HEK293 (cell line): ENCODE data around the gene ZNHIT2.

Experiments
- CTCF ChIA-PET: fragments of 350-600 bp; formaldehyde crosslinking; extraction: SDS; loops from one replicate; lab custom pipeline; 2021; ENCODE audit warnings: antibody characterized with exemption; lab: Yijun Ruan, JAX
- POLR2A ChIA-PET: fragments of 300-600 bp; formaldehyde crosslinking; extraction: SDS; loops from one replicate; lab custom pipeline; 2020; ENCODE audit warnings: antibody characterized with exemption, inconsistent platforms; lab: Yijun Ruan, JAX
- H3K27ac ChIP-seq: fragments of 200-500 bp; sonication (Bioruptor generic); 2 replicates; pipeline ENCODE4 v1.5.1; 2014; ENCODE audit warnings: low read depth, low read length, control low read depth, inconsistent platforms; ENCODE audit errors: extremely low read depth
- H3K36me3 ChIP-seq, 2 experiments: fragments of 200-500 bp in 1 of 2; sonication (Bioruptor generic) in 1 of 2; 1 replicate in 1 of 2; 2 replicates in 1 of 2; pipeline ENCODE4 v1.5.1; 2014 to 2017; ENCODE audit warnings: inconsistent platforms in 2 of 2, low read length in 2 of 2; ENCODE audit not compliant: control insufficient read depth in 2 of 2, insufficient read depth in 1 of 2
- H3K4me1 ChIP-seq: fragments of 200-500 bp; sonication (Bioruptor generic); 2 replicates; pipeline ENCODE4 v1.5.1; 2014; ENCODE audit warnings: mild to moderate bottlenecking, low read length, inconsistent platforms; ENCODE audit not compliant: control insufficient read depth, insufficient read depth
- H3K4me3 ChIP-seq: 2 replicates; pipeline ENCODE4 v1.5.1; 2011; ENCODE audit warnings: low read depth, mild to moderate bottlenecking, control low read depth, low read length, moderate library complexity
- H3K9me3 ChIP-seq: fragments of 200-500 bp; sonication (Bioruptor generic); 2 replicates; pipeline ENCODE4 v1.5.1; 2014; ENCODE audit warnings: low read depth, low read length, inconsistent platforms; ENCODE audit not compliant: control insufficient read depth, insufficient read depth
- BCL11B ChIP-seq: fragments of 450-650 bp; formaldehyde crosslinking; IDR thresholded peaks from 2 replicates; pipeline ENCODE4 v1.5.1; 2016; ENCODE audit warnings: low read depth, missing biosample characterization, missing genetic modification characterization
- HIC1 ChIP-seq: fragments of 450-650 bp; formaldehyde crosslinking; IDR thresholded peaks from 2 replicates; pipeline ENCODE4 v1.5.1; 2016; ENCODE audit warnings: missing biosample characterization, missing genetic modification characterization
- MYNN ChIP-seq: fragments of 450-650 bp; formaldehyde crosslinking; IDR thresholded peaks from 2 replicates; pipeline ENCODE4 v1.5.1; 2016; ENCODE audit warnings: missing biosample characterization, missing genetic modification characterization, borderline replicate concordance
- REST ChIP-seq: fragments of 450-650 bp; formaldehyde crosslinking; IDR thresholded peaks from 2 replicates; pipeline ENCODE4 v1.5.1; 2016; ENCODE audit warnings: missing biosample characterization, missing genetic modification characterization
- ZNF10 ChIP-seq: fragments of 450-650 bp; formaldehyde crosslinking; IDR thresholded peaks from 2 replicates; pipeline ENCODE4 v1.5.1; 2017; ENCODE audit warnings: missing biosample characterization, missing genetic modification characterization
- ZNF140 ChIP-seq: fragments of 450-650 bp; formaldehyde crosslinking; IDR thresholded peaks from 2 replicates; pipeline ENCODE4 v1.5.1; 2016; ENCODE audit warnings: missing biosample characterization, missing genetic modification characterization
- ZNF19 ChIP-seq: fragments of 450-650 bp; formaldehyde crosslinking; IDR thresholded peaks from 2 replicates; pipeline ENCODE4; 2016; ENCODE audit warnings: missing biosample characterization, missing genetic modification characterization, low read depth
- ZNF324 ChIP-seq: fragments of 450-650 bp; formaldehyde crosslinking; IDR thresholded peaks from 2 replicates; pipeline ENCODE4 v1.5.1; 2016; ENCODE audit warnings: missing biosample characterization, missing genetic modification characterization
- ZNF354C ChIP-seq: fragments of 450-650 bp; formaldehyde crosslinking; IDR thresholded peaks from 2 replicates; pipeline ENCODE4 v1.5.1; 2016; ENCODE audit warnings: missing biosample characterization, missing genetic modification characterization, low read depth, borderline replicate concordance
- ZNF416 ChIP-seq: fragments of 450-650 bp; formaldehyde crosslinking; IDR thresholded peaks from 2 replicates; pipeline ENCODE4 v1.5.1; 2016; ENCODE audit warnings: missing biosample characterization, missing genetic modification characterization
- ZNF518A ChIP-seq: fragments of 450-650 bp; formaldehyde crosslinking; conservative IDR thresholded peaks from 2 replicates; pipeline ENCODE4 v1.5.1; 2016; ENCODE audit warnings: low read depth, missing biosample characterization, missing genetic modification characterization
- ZNF549 ChIP-seq: fragments of 450-650 bp; IDR thresholded peaks from 2 replicates; pipeline ENCODE4 v1.5.1; 2018; ENCODE audit warnings: missing biosample characterization, missing genetic modification characterization, mild to moderate bottlenecking, inconsistent platforms, moderate library complexity

ZNHIT2 gene

GRCh38 chr11:65115361-65116082 lies 2.0 kb downstream of the ZNHIT2 start:
- ChIA-PET POLR2A (interaction anchor here (1.1 to 1.7 kb wide), 3 partner anchors 18 to 90 kb away, joined by 3 read pairs; no protein-coding TSS in a partner anchor), CTCF (interaction anchor here (0.9 to 2.9 kb wide), 3 partner anchors 16 to 269 kb away, joined by 3 to 11 read pairs (median 4); no protein-coding TSS in a partner anchor)
- no peak overlapping the region for H3K27ac ChIP-seq

GRCh38 chr11:65114538-65115171 lies 2.8 kb downstream of the ZNHIT2 start:
- CTCF ChIA-PET, result interaction anchor here (0.9 to 4.8 kb wide), 2 partner anchors 14 to 267 kb away, joined by 3 to 110 read pairs; partner anchors contain the start of gene VPS51
- Histone ChIP-seq H3K36me3 (peaks cover 3 to 46% of the 10 kb centered on the region in 2 experiments; a peak in 2 of 3 replicates), H3K9me3 (no peaks in the 10 kb centered on the region), H3K4me1 (peaks cover 6% of the 10 kb centered on the region), H3K4me3 (no peak overlapping the region), H3K27ac (no peak overlapping the region)
- POLR2A ChIA-PET, result interaction anchor here (1.7 to 5.0 kb wide), 3 partner anchors 7 to 74 kb away, joined by 3 to 57 read pairs (median 24); partner anchors contain the start of genes FAU, MRPL49 and VPS51
- no peak for TF ChIP-seq ZNF324 (tag by site-specific recombination)
- no peak for TF ChIP-seq ZNF140 (tag by site-specific recombination)
- no peak for TF ChIP-seq MYNN (tag by site-specific recombination)
- TF ChIP-seq ZNF416 (tag by site-specific recombination), result no peak
- TF ChIP-seq REST (tag by site-specific recombination), result no peak
- TF ChIP-seq ZNF354C (tag by site-specific recombination), result no peak
- TF ChIP-seq ZNF19 (tag by site-specific recombination), result no peak
- no peak for TF ChIP-seq ZNF549 (tag by site-specific recombination)
- TF ChIP-seq ZNF10 (tag by site-specific recombination), result no peak
- TF ChIP-seq BCL11B (tag by site-specific recombination), result no peak

More at GRCh38 chr11:65115361-65116082, 2.0 kb downstream of the ZNHIT2 start:
- H3K36me3 ChIP-seq, result peaks cover 3 to 52% of the 10 kb centered on the region in 2 experiments; a peak in 2 of 3 replicates
- H3K4me1 ChIP-seq, result peaks cover 6% of the 10 kb centered on the region
- TF ChIP-seq ZNF518A (tag by site-specific recombination), result no peak
- 0 out of 2 replicates have a peak, but pooled peaks have one; percentile 24 for TF ChIP-seq HIC1 (tag by site-specific recombination)
- no peaks in the 10 kb centered on the region for H3K9me3 ChIP-seq
- H3K4me3 ChIP-seq, result no peak overlapping the region
